GM12878 (cell line): ENCODE measurements around the gene MTFR2. TPM values are rescaled to one million over a fixed set of nuclear protein-coding genes. Genes with fewer than 3 reads are reported as not detected.

Experiments
- ATAC-seq: fragments of 200-7000 bp; cut with Tn5 transposase; 3 replicates; pipeline ENCODE4 v1.9.1; 2020; ENCODE audit warnings: mild to moderate bottlenecking, moderate library complexity
- BruUV-seq: library from RNA; stranded (reverse); fragments of 400-500 nt; replicated peaks from 2 replicates; lab custom pipeline; 2021; lab: Mats Ljungman, UMichigan
- CTCF ChIA-PET: fragments of 300-600 bp; sonication (Branson Sonifier 250); formaldehyde crosslinking; extraction: SDS; loops from one replicate; lab custom pipeline; 2021; ENCODE audit warnings: inconsistent platforms; lab: Yijun Ruan, JAX
- POLR2A ChIA-PET: fragments of 350-600 bp; formaldehyde crosslinking; extraction: SDS; loops from one replicate; lab custom pipeline; 2021; ENCODE audit warnings: inconsistent platforms; lab: Charles Lee
- RAD21 ChIA-PET: fragments of 300-600 bp; sonication (Branson Sonifier 250); formaldehyde crosslinking; loops from one replicate; lab custom pipeline; 2023; ENCODE audit warnings: antibody characterized with exemption; ENCODE audit not compliant: unreplicated experiment; lab: Charles Lee
- SMC1A ChIA-PET: fragments of 300-600 bp; sonication (Branson Sonifier 250); formaldehyde crosslinking; loops from one replicate; lab custom pipeline; 2023; ENCODE audit not compliant: unreplicated experiment, uncharacterized antibody; lab: Charles Lee
- DNase-seq: peaks from one replicate; pipeline ENCODE4 v3.0.0-alpha.2; 2011; ENCODE audit warnings: low read depth, low spot score
- FAIRE-seq: peaks from 3 replicates; lab custom pipeline; 2011; peaks lifted over from hg19 to GRCh38; lab: Jason Lieb, UNC
- H2AFZ ChIP-seq: 2 replicates; pipeline ENCODE4 v1.6.0; 2011; ENCODE audit warnings: low read depth, low read length, control low read depth; ENCODE audit not compliant: control insufficient read depth
- H3K27ac ChIP-seq: 2 replicates; pipeline ENCODE4 v1.5.1; 2011; ENCODE audit warnings: control low read depth; ENCODE audit not compliant: control insufficient read depth, insufficient read depth
- H3K27me3 ChIP-seq, 2 experiments: replicated peaks in 1 of 2; 2 replicates each; pipeline versions ENCODE4 v1.6.0 to v1.6.1; 2011; ENCODE audit warnings: low read length in 1 of 2; ENCODE audit not compliant: control insufficient read depth in 2 of 2, insufficient read depth in 2 of 2
- H3K36me3 ChIP-seq, 2 experiments: 2 replicates each; pipeline ENCODE4 v1.5.1; 2011; ENCODE audit warnings: low read length in 1 of 2; ENCODE audit not compliant: control insufficient read depth in 2 of 2, insufficient read depth in 2 of 2
- H3K4me1 ChIP-seq: 2 replicates; pipeline ENCODE4 v1.6.1; 2011; ENCODE audit warnings: mild to moderate bottlenecking, low read length, moderate library complexity, mixed read lengths; ENCODE audit not compliant: control insufficient read depth, insufficient read depth
- H3K4me2 ChIP-seq: 2 replicates; pipeline ENCODE4 v1.6.0; 2011; ENCODE audit warnings: control low read depth; ENCODE audit not compliant: control insufficient read depth, insufficient read depth
- H3K4me3 ChIP-seq: fragments of 200-600 bp; sonication (generic); 2 replicates; pipeline ENCODE4 v1.5.1; 2016
- H3K79me2 ChIP-seq: 2 replicates; pipeline ENCODE4 v1.6.0; 2011; ENCODE audit warnings: low read length; ENCODE audit not compliant: control insufficient read depth, insufficient read depth
- H3K9ac ChIP-seq: 2 replicates; pipeline ENCODE4 v1.8.0; 2011; ENCODE audit warnings: low read length, control low read depth, mixed read lengths; ENCODE audit not compliant: control insufficient read depth, insufficient read depth
- H3K9me3 ChIP-seq: replicated peaks from 3 replicates; pipeline ENCODE4 v1.5.1; 2011; ENCODE audit warnings: mild to moderate bottlenecking, low read length; ENCODE audit not compliant: control insufficient read depth, insufficient read depth
- H4K20me1 ChIP-seq: 2 replicates; pipeline ENCODE4 v1.6.0; 2011; ENCODE audit not compliant: control insufficient read depth, insufficient read depth
- BRCA1 ChIP-seq: IDR thresholded peaks from 2 replicates; pipeline ENCODE4 v1.6.1; 2011; ENCODE audit warnings: low read depth, low read length, improper control_type of control experiment
- CBX3 ChIP-seq: fragments of 200-600 bp; sonication (generic); IDR thresholded peaks from 2 replicates; pipeline ENCODE4 v1.6.1; 2016; ENCODE audit warnings: low read depth, borderline replicate concordance
- CEBPB ChIP-seq, 2 experiments: fragments of 150-350 bp in 1 of 2; IDR thresholded peaks; 2 replicates each; pipeline ENCODE4 v1.6.1; 2012 to 2014; ENCODE audit warnings: low read depth in 2 of 2, low read length in 2 of 2, borderline replicate concordance in 1 of 2, inconsistent platforms in 1 of 2
- FOXM1 ChIP-seq: IDR thresholded peaks from 2 replicates; pipeline ENCODE4 v1.6.1; 2012; ENCODE audit warnings: low read depth, mild to moderate bottlenecking, inconsistent platforms, low read length, moderate library complexity
- IKZF2 ChIP-seq, 2 experiments: fragments of 450-650 bp; IDR thresholded peaks; 2 replicates each; pipeline ENCODE4 v1.6.1; 2017; ENCODE audit warnings: mild to moderate bottlenecking in 2 of 2, moderate library complexity in 2 of 2
- LARP7 ChIP-seq: fragments of 450-650 bp; IDR thresholded peaks from 2 replicates; pipeline ENCODE4 v1.6.1; 2017; ENCODE audit warnings: mild to moderate bottlenecking
- MTA2 ChIP-seq: fragments of 450-650 bp; IDR thresholded peaks from 2 replicates; pipeline ENCODE4 v1.6.1; 2016; ENCODE audit warnings: low read depth, mild to moderate bottlenecking, moderate library complexity
- NFXL1 ChIP-seq: fragments of 450-650 bp; IDR thresholded peaks from 2 replicates; pipeline ENCODE4 v1.6.1; 2017; ENCODE audit warnings: antibody characterized with exemption, mild to moderate bottlenecking, borderline replicate concordance
- POLR2AphosphoS5 ChIP-seq: IDR thresholded peaks from 2 replicates; pipeline ENCODE4 v1.6.1; 2011; ENCODE audit warnings: mild to moderate bottlenecking, low read length, inconsistent platforms
- SMARCA5 ChIP-seq: fragments of 450-650 bp; IDR thresholded peaks from 2 replicates; pipeline ENCODE4 v1.6.1; 2017; ENCODE audit warnings: mild to moderate bottlenecking
- SRF ChIP-seq, 2 experiments: IDR thresholded peaks; 2 replicates each; pipeline ENCODE4 v1.6.1; 2011; ENCODE audit warnings: low read depth in 2 of 2, low read length in 2 of 2, mild to moderate bottlenecking in 1 of 2, moderate library complexity in 1 of 2
- WGBS: methylation state at CpG from one replicate; pipeline ENCODE4 v1.1.6; 2016; ENCODE audit warnings: low lambda C conversion rate; ENCODE audit not compliant: insufficient replicate concordance, insufficient coverage; ENCODE audit errors: missing lambda C conversion rate; 5-methylcytosine and 5-hydroxymethylcytosine counted together
- in situ Hi-C: fragments of 300-500 bp; cut with MboI; formaldehyde crosslinking; loops from 9 replicates; pipeline ENCODE4 v1.14.3; 2018; ENCODE audit warnings: mixed read lengths
- intact Hi-C: fragments of 100-400 bp; cut with micrococcal nuclease; formaldehyde crosslinking; loops from one replicate; pipeline ENCODE4 v1.14.2; 2022; ENCODE audit not compliant: unreplicated experiment
- polyA plus RNA-seq, 11 experiments: library from polyadenylated mRNA; depleted of rRNA in 4 of 11; unstranded in 6 of 11; stranded (reverse) in 5 of 11; fragments of >200 nt; fragmentation: Nextera tagmentation in 4 of 11; fragmentation: Illumina TruSeq in 1 of 11; extraction: Ambion mirVana in 4 of 11; extraction: Trizol in 1 of 11; gene quantifications; 1 replicate in 1 of 11; 2 replicates in 10 of 11; pipeline versions ENCODE4 v1.2.1 to v1.2.3, GENCODE V29; 2011 to 2016; ENCODE audit warnings: inconsistent platforms in 2 of 11, missing spikeins in 2 of 11, low read depth in 1 of 11
- total RNA-seq, 4 experiments: library from RNA; depleted of rRNA in 3 of 4; stranded (reverse); fragments of >200 nt in 3 of 4; fragmentation: Illumina TruSeq in 1 of 4; extraction: Trizol in 1 of 4; gene quantifications; 2 replicates each; pipeline versions ENCODE4 v1.2.1 to v1.2.3, GENCODE V29; 2013 to 2021
- TF ChIP-seq, protein P1 (sequence below): fragments of 450-650 bp; IDR thresholded peaks from 2 replicates; pipeline ENCODE4 v1.6.1; 2017; ENCODE audit warnings: antibody characterized with exemption, mild to moderate bottlenecking, moderate library complexity
- TF ChIP-seq, protein P2 (sequence below): IDR thresholded peaks from 2 replicates; pipeline ENCODE4 v1.6.1; 2012; ENCODE audit warnings: low read depth, low read length, improper control_type of control experiment
- TF ChIP-seq, protein P3 (sequence below): fragments of 450-650 bp; IDR thresholded peaks from 2 replicates; pipeline ENCODE4 v1.6.1; 2018; ENCODE audit warnings: borderline replicate concordance, mild to moderate bottlenecking; ENCODE audit not compliant: partially characterized antibody
- TF ChIP-seq, protein P4 (sequence below): fragments of 450-650 bp; conservative IDR thresholded peaks from 2 replicates; pipeline ENCODE4 v1.6.1; 2017; ENCODE audit warnings: mild to moderate bottlenecking, moderate library complexity

Gene MTFR2
- total and polyA plus RNA-seq, 10 of the 15 experiments (the other 5 are each of a cell fraction or from before 2014, with no cell fraction given): 7.3 to 33.5 (median 25.3) TPM

DNA sequence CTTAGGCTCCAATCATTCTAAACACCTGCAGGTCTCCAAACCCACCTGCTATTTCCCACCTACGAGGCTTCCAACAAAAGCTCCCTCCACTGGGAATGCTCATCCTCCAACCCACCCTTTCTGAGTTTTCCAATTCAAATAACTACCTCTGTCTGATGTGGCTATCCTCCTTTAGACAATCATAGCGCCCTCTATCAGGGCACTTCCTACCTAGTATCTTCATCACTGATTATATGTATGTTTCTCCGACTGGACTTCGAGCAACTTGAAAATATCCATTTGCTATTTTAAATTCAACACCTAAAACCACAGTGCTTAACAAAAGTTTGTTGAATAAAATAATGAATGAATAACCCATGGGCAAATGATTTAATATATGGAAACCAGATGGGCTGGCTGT is 41.3 kb downstream of the MTFR2 start:
- RAD21 ChIA-PET: no interaction called here
- no TSS peak for BruUV-seq
- in situ Hi-C loops (no loop called here), intact Hi-C loops (no loop called here)
- H3K9ac ChIP-seq: no peak overlapping the region
- POLR2A ChIA-PET: no interaction called here
- 34% methylated on average over 4 of the region's 4 CpGs for WGBS
- H3K4me3 ChIP-seq: no peak overlapping the region
- H3K4me1 ChIP-seq: no peaks in the 10 kb centered on the region
- H3K79me2 ChIP-seq: no peaks in the 10 kb centered on the region
- DNase-seq (no peak), ATAC-seq (no peak), FAIRE-seq (no peak)
- SMC1A ChIA-PET: no interaction called here
- H3K36me3 ChIP-seq: no peaks in the 10 kb centered on the region
- TF ChIP-seq, protein P1, sequence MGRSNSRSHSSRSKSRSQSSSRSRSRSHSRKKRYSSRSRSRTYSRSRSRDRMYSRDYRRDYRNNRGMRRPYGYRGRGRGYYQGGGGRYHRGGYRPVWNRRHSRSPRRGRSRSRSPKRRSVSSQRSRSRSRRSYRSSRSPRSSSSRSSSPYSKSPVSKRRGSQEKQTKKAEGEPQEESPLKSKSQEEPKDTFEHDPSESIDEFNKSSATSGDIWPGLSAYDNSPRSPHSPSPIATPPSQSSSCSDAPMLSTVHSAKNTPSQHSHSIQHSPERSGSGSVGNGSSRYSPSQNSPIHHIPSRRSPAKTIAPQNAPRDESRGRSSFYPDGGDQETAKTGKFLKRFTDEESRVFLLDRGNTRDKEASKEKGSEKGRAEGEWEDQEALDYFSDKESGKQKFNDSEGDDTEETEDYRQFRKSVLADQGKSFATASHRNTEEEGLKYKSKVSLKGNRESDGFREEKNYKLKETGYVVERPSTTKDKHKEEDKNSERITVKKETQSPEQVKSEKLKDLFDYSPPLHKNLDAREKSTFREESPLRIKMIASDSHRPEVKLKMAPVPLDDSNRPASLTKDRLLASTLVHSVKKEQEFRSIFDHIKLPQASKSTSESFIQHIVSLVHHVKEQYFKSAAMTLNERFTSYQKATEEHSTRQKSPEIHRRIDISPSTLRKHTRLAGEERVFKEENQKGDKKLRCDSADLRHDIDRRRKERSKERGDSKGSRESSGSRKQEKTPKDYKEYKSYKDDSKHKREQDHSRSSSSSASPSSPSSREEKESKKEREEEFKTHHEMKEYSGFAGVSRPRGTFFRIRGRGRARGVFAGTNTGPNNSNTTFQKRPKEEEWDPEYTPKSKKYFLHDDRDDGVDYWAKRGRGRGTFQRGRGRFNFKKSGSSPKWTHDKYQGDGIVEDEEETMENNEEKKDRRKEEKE: no peak
- TF ChIP-seq CBX3: no peak
- TF ChIP-seq BRCA1: no peak
- TF ChIP-seq IKZF2 (IDR thresholded peaks at IDR 0.05): no peak
- TF ChIP-seq SMARCA5: no peak
- TF ChIP-seq, protein P2, sequence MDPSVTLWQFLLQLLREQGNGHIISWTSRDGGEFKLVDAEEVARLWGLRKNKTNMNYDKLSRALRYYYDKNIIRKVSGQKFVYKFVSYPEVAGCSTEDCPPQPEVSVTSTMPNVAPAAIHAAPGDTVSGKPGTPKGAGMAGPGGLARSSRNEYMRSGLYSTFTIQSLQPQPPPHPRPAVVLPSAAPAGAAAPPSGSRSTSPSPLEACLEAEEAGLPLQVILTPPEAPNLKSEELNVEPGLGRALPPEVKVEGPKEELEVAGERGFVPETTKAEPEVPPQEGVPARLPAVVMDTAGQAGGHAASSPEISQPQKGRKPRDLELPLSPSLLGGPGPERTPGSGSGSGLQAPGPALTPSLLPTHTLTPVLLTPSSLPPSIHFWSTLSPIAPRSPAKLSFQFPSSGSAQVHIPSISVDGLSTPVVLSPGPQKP: no peak
- TF ChIP-seq LARP7: no peak
- TF ChIP-seq POLR2AphosphoS5: no peak
- no peak for TF ChIP-seq SRF (IDR thresholded peaks at IDR 0.05; ENCODE audit: low read depth in 2 of 2, low read length in 2 of 2)
- TF ChIP-seq NFXL1: no peak
- TF ChIP-seq CEBPB (IDR thresholded peaks at IDR 0.05; ENCODE audit: borderline replicate concordance in 1 of 2, low read depth in 2 of 2, low read length in 2 of 2): no peak
- TF ChIP-seq, protein P3, sequence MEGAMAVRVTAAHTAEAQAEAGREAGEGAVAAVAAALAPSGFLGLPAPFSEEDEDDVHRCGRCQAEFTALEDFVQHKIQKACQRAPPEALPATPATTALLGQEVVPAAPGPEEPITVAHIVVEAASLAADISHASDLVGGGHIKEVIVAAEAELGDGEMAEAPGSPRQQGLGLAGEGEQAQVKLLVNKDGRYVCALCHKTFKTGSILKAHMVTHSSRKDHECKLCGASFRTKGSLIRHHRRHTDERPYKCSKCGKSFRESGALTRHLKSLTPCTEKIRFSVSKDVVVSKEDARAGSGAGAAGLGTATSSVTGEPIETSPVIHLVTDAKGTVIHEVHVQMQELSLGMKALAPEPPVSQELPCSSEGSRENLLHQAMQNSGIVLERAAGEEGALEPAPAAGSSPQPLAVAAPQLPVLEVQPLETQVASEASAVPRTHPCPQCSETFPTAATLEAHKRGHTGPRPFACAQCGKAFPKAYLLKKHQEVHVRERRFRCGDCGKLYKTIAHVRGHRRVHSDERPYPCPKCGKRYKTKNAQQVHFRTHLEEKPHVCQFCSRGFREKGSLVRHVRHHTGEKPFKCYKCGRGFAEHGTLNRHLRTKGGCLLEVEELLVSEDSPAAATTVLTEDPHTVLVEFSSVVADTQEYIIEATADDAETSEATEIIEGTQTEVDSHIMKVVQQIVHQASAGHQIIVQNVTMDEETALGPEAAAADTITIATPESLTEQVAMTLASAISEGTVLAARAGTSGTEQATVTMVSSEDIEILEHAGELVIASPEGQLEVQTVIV: no peak
- no peak for TF ChIP-seq MTA2
- no peak for TF ChIP-seq FOXM1
- TF ChIP-seq, protein P4, sequence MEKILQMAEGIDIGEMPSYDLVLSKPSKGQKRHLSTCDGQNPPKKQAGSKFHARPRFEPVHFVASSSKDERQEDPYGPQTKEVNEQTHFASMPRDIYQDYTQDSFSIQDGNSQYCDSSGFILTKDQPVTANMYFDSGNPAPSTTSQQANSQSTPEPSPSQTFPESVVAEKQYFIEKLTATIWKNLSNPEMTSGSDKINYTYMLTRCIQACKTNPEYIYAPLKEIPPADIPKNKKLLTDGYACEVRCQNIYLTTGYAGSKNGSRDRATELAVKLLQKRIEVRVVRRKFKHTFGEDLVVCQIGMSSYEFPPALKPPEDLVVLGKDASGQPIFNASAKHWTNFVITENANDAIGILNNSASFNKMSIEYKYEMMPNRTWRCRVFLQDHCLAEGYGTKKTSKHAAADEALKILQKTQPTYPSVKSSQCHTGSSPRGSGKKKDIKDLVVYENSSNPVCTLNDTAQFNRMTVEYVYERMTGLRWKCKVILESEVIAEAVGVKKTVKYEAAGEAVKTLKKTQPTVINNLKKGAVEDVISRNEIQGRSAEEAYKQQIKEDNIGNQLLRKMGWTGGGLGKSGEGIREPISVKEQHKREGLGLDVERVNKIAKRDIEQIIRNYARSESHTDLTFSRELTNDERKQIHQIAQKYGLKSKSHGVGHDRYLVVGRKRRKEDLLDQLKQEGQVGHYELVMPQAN: no peak
- no peaks in the 10 kb centered on the region; a peak in 1 of 4 replicates for H3K27me3 ChIP-seq
- CTCF ChIA-PET: interaction anchor here (0.9 kb wide), 1 partner anchor 18 kb away, joined by 3 read pairs; no protein-coding TSS in a partner anchor
- H3K27ac ChIP-seq: no peak overlapping the region
- H4K20me1 ChIP-seq: no peaks in the 10 kb centered on the region
- H3K4me2 ChIP-seq: no peak overlapping the region
- no peaks in the 10 kb centered on the region for H3K9me3 ChIP-seq
- no peak overlapping the region for H2AFZ ChIP-seq
